ENCODE data around the gene ACOX3. TPM values are rescaled to one million over a fixed set of nuclear protein-coding genes. Genes with fewer than 3 reads are reported as not detected.

The ACOX3 gene
- polyA plus RNA-seq, 2 of the 4 experiments (the other 2 are of a cell fraction): 4.9 to 8.2 TPM

DNA sequence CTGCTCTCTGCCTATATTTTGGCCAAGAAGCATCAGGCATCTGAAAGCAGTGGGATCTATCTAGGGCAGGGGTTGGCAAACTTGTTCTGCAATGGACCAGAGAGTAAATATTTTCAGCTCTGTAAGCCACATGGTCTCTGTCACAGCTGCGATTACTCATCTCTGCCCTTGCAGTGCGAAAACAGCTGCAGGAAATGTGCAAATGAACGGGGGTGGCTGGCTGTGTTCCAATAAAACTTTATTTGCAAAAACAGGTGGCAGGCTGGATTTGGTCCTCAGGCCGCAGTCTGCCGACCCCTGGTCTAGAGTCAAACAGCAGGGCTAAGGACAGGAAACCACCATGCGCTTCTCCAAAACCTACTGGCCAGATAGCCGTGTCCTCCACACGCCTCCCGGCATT, 48.6 kb downstream of the ACOX3 start:
- ATAC-seq: no peak
- DNase-seq (ENCODE audit: low read depth in 1 of 2, low spot score in 1 of 2): no peak
- Histone ChIP-seq H3K9me3 (no peaks in the 10 kb centered on the region), H3K4me2 (no peak overlapping the region), H3K4me3 (no peak overlapping the region), H3K27ac (peak overlapping the region in 1 of 2 experiments; percentile 21; a peak in 1 of 6 replicates), H3K4me1 (peaks cover 28% of the 10 kb centered on the region)
- ChIA-PET CTCF (interaction anchor here (1.1 to 20.7 kb wide), 4 partner anchors 9 to 149 kb away, joined by 3 to 270 read pairs (median 16); no protein-coding TSS in a partner anchor), POLR2A (no interaction called here)
- TF ChIP-seq RCOR1 (IDR thresholded peaks at IDR 0.05; ENCODE audit: low read depth, low read length) (no peak), MAZ (IDR thresholded peaks at IDR 0.05; ENCODE audit: borderline replicate concordance, low read depth, low read length) (no peak), ZC3H11A (IDR thresholded peaks at IDR 0.05) (no peak), KDM1A (IDR thresholded peaks at IDR 0.05; ENCODE audit: low read depth) (no peak), CBX2 (IDR thresholded peaks at IDR 0.05; ENCODE audit: borderline replicate concordance, low read depth) (no peak), RARB (CRISPR knock-in tag; IDR thresholded peaks at IDR 0.05) (no peak), MAX (IDR thresholded peaks at IDR 0.05) (no peak), NFE2L2 (conservative IDR thresholded peaks at IDR 0.05; ENCODE audit: low read length) (no peak), KDM5A (IDR thresholded peaks at IDR 0.05) (no peak), RNF2 (IDR thresholded peaks at IDR 0.05; ENCODE audit: borderline replicate concordance, low read depth) (no peak), HOXB13 (CRISPR knock-in tag; IDR thresholded peaks at IDR 0.05; ENCODE audit: low read depth) (no peak), MYC (IDR thresholded peaks at IDR 0.05; ENCODE audit: borderline replicate concordance, low read length) (no peak), NR3C1 (IDR thresholded peaks at IDR 0.05) (no peak)
- TF ChIP-seq, protein P1, sequence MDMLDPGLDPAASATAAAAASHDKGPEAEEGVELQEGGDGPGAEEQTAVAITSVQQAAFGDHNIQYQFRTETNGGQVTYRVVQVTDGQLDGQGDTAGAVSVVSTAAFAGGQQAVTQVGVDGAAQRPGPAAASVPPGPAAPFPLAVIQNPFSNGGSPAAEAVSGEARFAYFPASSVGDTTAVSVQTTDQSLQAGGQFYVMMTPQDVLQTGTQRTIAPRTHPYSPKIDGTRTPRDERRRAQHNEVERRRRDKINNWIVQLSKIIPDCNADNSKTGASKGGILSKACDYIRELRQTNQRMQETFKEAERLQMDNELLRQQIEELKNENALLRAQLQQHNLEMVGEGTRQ (IDR thresholded peaks at IDR 0.05): no peak
- 74% methylated on average over 9 of the region's 9 CpGs for WGBS (ENCODE audit: missing lambda C conversion rate)
- no peak for FAIRE-seq

- no peak for TF ChIP-seq ZSCAN20 (CRISPR knock-in tag; IDR thresholded peaks at IDR 0.05)
- no peak for TF ChIP-seq CEBPB (IDR thresholded peaks at IDR 0.05)
- TF ChIP-seq POLR2AphosphoS2 (conservative IDR thresholded peaks at IDR 0.05; ENCODE audit: low read length): no peak
- TF ChIP-seq CBX8 (IDR thresholded peaks at IDR 0.05): no peak
- TF ChIP-seq KDM1A (IDR thresholded peaks at IDR 0.05; ENCODE audit: low read depth): no peak
- no peak for TF ChIP-seq RARB (CRISPR knock-in tag; IDR thresholded peaks at IDR 0.05)
- TF ChIP-seq, protein P2, sequence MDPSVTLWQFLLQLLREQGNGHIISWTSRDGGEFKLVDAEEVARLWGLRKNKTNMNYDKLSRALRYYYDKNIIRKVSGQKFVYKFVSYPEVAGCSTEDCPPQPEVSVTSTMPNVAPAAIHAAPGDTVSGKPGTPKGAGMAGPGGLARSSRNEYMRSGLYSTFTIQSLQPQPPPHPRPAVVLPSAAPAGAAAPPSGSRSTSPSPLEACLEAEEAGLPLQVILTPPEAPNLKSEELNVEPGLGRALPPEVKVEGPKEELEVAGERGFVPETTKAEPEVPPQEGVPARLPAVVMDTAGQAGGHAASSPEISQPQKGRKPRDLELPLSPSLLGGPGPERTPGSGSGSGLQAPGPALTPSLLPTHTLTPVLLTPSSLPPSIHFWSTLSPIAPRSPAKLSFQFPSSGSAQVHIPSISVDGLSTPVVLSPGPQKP (IDR thresholded peaks at IDR 0.05; ENCODE audit: low read depth, low read length): no peak
- no peak for TF ChIP-seq GATA3 (IDR thresholded peaks at IDR 0.05; ENCODE audit: borderline replicate concordance)
- TF ChIP-seq CHD2 (IDR thresholded peaks at IDR 0.05; ENCODE audit: low read length, partially characterized antibody): no peak
- TF ChIP-seq, protein P3, sequence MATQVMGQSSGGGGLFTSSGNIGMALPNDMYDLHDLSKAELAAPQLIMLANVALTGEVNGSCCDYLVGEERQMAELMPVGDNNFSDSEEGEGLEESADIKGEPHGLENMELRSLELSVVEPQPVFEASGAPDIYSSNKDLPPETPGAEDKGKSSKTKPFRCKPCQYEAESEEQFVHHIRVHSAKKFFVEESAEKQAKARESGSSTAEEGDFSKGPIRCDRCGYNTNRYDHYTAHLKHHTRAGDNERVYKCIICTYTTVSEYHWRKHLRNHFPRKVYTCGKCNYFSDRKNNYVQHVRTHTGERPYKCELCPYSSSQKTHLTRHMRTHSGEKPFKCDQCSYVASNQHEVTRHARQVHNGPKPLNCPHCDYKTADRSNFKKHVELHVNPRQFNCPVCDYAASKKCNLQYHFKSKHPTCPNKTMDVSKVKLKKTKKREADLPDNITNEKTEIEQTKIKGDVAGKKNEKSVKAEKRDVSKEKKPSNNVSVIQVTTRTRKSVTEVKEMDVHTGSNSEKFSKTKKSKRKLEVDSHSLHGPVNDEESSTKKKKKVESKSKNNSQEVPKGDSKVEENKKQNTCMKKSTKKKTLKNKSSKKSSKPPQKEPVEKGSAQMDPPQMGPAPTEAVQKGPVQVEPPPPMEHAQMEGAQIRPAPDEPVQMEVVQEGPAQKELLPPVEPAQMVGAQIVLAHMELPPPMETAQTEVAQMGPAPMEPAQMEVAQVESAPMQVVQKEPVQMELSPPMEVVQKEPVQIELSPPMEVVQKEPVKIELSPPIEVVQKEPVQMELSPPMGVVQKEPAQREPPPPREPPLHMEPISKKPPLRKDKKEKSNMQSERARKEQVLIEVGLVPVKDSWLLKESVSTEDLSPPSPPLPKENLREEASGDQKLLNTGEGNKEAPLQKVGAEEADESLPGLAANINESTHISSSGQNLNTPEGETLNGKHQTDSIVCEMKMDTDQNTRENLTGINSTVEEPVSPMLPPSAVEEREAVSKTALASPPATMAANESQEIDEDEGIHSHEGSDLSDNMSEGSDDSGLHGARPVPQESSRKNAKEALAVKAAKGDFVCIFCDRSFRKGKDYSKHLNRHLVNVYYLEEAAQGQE (IDR thresholded peaks at IDR 0.05): no peak
- no peak for TF ChIP-seq MAZ (IDR thresholded peaks at IDR 0.05; ENCODE audit: borderline replicate concordance, low read depth, low read length)
- no peak for TF ChIP-seq PHF8 (IDR thresholded peaks at IDR 0.05; ENCODE audit: borderline replicate concordance, low read depth)
- no peak for TF ChIP-seq JUN (IDR thresholded peaks at IDR 0.05)
- no peak for TF ChIP-seq PBX3 (IDR thresholded peaks at IDR 0.05)
- no peak for ATAC-seq
Measured at GRCh38 chr4:8391071-8391470, 49.5 kb downstream of the ACOX3 start.

More at GRCh38 chr4:8391071-8391470, 49.5 kb downstream of the ACOX3 start:
- H3K4me3 ChIP-seq: no peak overlapping the region
- ChIA-PET CTCF (interaction anchor here (1.2 to 7.2 kb wide), 4 partner anchors 8 to 149 kb away, joined by 3 to 30 read pairs (median 18); no protein-coding TSS in a partner anchor), POLR2A (no interaction called here)
- peaks cover 28% of the 10 kb centered on the region for H3K4me1 ChIP-seq
- DNase-seq (ENCODE audit: low read depth in 1 of 2, low spot score in 1 of 2): no peak
- H3K9me3 ChIP-seq: no peaks in the 10 kb centered on the region
- WGBS (ENCODE audit: missing lambda C conversion rate): 87% methylated on average over 7 of the region's 7 CpGs
- no peak overlapping the region for H3K27ac ChIP-seq
- no peak overlapping the region for H3K4me2 ChIP-seq
- FAIRE-seq: no peak
